Adipose tissue (tissue), 3 donors: Measurements from ENCODE around the gene BTBD6. TPM values are rescaled to one million over a fixed set of nuclear protein-coding genes. Genes with fewer than 3 reads are reported as not detected.

Experiments used
- H3K27ac ChIP-seq: one replicate; pipeline ENCODE4 v1.5.1; 2013; ENCODE audit warnings: low read depth, low read length
- WGBS, 3 donors: extraction: QIAGEN DNeasy Blood & Tissue Kit; methylation state at CpG; one replicate each; pipeline ENCODE4 v1.1.7; 2013; 5-methylcytosine and 5-hydroxymethylcytosine counted together
- polyA plus RNA-seq, 3 donors: library from polyadenylated mRNA; stranded (reverse); fragments of 200-250 nt; gene quantifications; one replicate each; pipeline ENCODE4 v1.2.3, GENCODE V29; 2013
- donor health status: healthy with polysubstance abuse.
- donor health status: Bipolar disorder and iron deficiency.
- donor health status: healthy.

The BTBD6 gene
- polyA plus RNA-seq, 3 donors: 13.5 to 116 (median 65.1) TPM

- H3K27ac ChIP-seq: no peak overlapping the region
- WGBS, 3 donors: 88 to 90% (median 88%) methylated on average over 15 of the region's 15 CpGs
These were observed 24.4 kb upstream of the BTBD6 start for GRCh38 chr14:105223770-105224544.

GRCh38 chr14:105224845-105225570, 23.3 kb upstream of the BTBD6 start:
- 82 to 86% (median 83%) methylated on average over 11 of the region's 11 CpGs for WGBS, 3 donors
- no peak overlapping the region for H3K27ac ChIP-seq

- 96 to 100% (median 97%) methylated on average over 10 of the region's 10 CpGs for WGBS, 3 donors
- H3K27ac ChIP-seq: no peak overlapping the region
These were observed 22.1 kb upstream of the BTBD6 start for GRCh38 chr14:105226198-105226597.

- WGBS, 3 donors: 97 to 99% (median 97%) methylated on average over 14 of the region's 14 CpGs
- no peak overlapping the region for H3K27ac ChIP-seq
These were observed 21.0 kb upstream of the BTBD6 start for GRCh38 chr14:105227346-105227745.

- WGBS, 3 donors: 76 to 79% (median 79%) methylated on average over 16 to 17 of the region's 17 CpGs
- no peak overlapping the region for H3K27ac ChIP-seq
These were observed 19.8 kb upstream of the BTBD6 start for GRCh38 chr14:105228562-105228961.

- 72 to 91% (median 91%) methylated on average over 17 to 18 of the region's 18 CpGs for WGBS, 3 donors
- H3K27ac ChIP-seq: no peak overlapping the region
These were observed 19.2 kb upstream of the BTBD6 start for GRCh38 chr14:105229099-105229655.

- WGBS, 3 donors: 93 to 96% (median 96%) methylated on average over 25 to 27 of the region's 31 CpGs
- H3K27ac ChIP-seq: no peak overlapping the region
These were observed 7.3 kb upstream of the BTBD6 start for GRCh38 chr14:105240811-105241576.

GRCh38 chr14:105241641-105242040, 6.7 kb upstream of the BTBD6 start:
- WGBS, 3 donors: 86 to 96% (median 94%) methylated on average over 19 of the region's 19 CpGs
- H3K27ac ChIP-seq: no peak overlapping the region

- no peak overlapping the region for H3K27ac ChIP-seq
- 79 to 96% (median 93%) methylated on average over 10 of the region's 10 CpGs for WGBS, 3 donors
These were observed 4.0 kb upstream of the BTBD6 start for GRCh38 chr14:105244334-105244733.

- H3K27ac ChIP-seq: no peak overlapping the region
- WGBS, 3 donors: 92 to 94% (median 93%) methylated on average over 16 of the region's 16 CpGs
These were observed 1.3 kb upstream of the BTBD6 start for GRCh38 chr14:105247026-105247425.

- no peak overlapping the region for H3K27ac ChIP-seq
- 34 to 64% (median 41%) methylated on average over 42 of the region's 42 CpGs for WGBS, 3 donors
These were observed 492 bp upstream of the BTBD6 start for GRCh38 chr14:105247715-105248367.

- 55 to 67% (median 57%) methylated on average over 60 to 62 of the region's 62 CpGs for WGBS, 3 donors
- no peak overlapping the region for H3K27ac ChIP-seq
These were observed 1.1 kb downstream of the BTBD6 start for GRCh38 chr14:105249182-105250007.

- 90 to 94% (median 92%) methylated on average over 16 of the region's 16 CpGs for WGBS, 3 donors
- H3K27ac ChIP-seq: no peak overlapping the region
These were observed 1.7 kb downstream of the BTBD6 start for GRCh38 chr14:105250008-105250366.

GRCh38 chr14:105250986-105251385, 2.7 kb downstream of the BTBD6 start:
- H3K27ac ChIP-seq: no peak overlapping the region

GRCh38 chr14:105251920-105252319, 3.6 kb downstream of the BTBD6 start:
- WGBS, 3 donors: 90 to 94% (median 93%) methylated on average over 6 of the region's 6 CpGs
- no peak overlapping the region for H3K27ac ChIP-seq

More at GRCh38 chr14:105250986-105251385, 2.7 kb downstream of the BTBD6 start:
- 77 to 86% (median 84%) methylated on average over 4 of the region's 4 CpGs for WGBS, 3 donors

- 89 to 90% (median 89%) methylated on average over 21 of the region's 21 CpGs for WGBS, 3 donors
- no peak overlapping the region for H3K27ac ChIP-seq
These were observed 4.4 kb downstream of the BTBD6 start for GRCh38 chr14:105252552-105253328.

- WGBS, 3 donors: 88 to 93% (median 91%) methylated on average over 9 of the region's 9 CpGs
- no peak overlapping the region for H3K27ac ChIP-seq
These were observed 5.0 kb downstream of the BTBD6 start for GRCh38 chr14:105253329-105253682.
